ENCODE data around the gene TMEM38A.
A peak's percentile ranks its signal among the peaks of the same experiment; 100 is the strongest.
"Not testable (repeated sequence)": the region's sequence is repeated elsewhere in the genome, so short reads cannot be mapped to it uniquely, and the experiment has no call there.

TMEM38A gene

GRCh38 chr19:16678498-16678897, 17.6 kb downstream of the TMEM38A start:
- DNase-seq: no peak

- DNase-seq: no peak
Measured at GRCh38 chr19:16679811-16680210, 18.9 kb downstream of the TMEM38A start.

GRCh38 chr19:16682539-16682938, 21.6 kb downstream of the TMEM38A start:
- DNase-seq: no peak

GRCh38 chr19:16684216-16684615, 23.3 kb downstream of the TMEM38A start:
- DNase-seq: no peak

GRCh38 chr19:16688084-16688483, 27.1 kb downstream of the TMEM38A start:
- DNase-seq: no peak

- DNase-seq: no peak
Measured at GRCh38 chr19:16698914-16699313, 38.0 kb downstream of the TMEM38A start.

GRCh38 chr19:16702123-16702522, 41.2 kb downstream of the TMEM38A start:
- DNase-seq: no peak

- no peak for DNase-seq
Measured at GRCh38 chr19:16703677-16704076, 42.7 kb downstream of the TMEM38A start.

- DNase-seq: not testable (repeated sequence)
Measured at GRCh38 chr19:16710870-16711269, 49.9 kb downstream of the TMEM38A start.

GRCh38 chr19:16712295-16712694, 51.4 kb downstream of the TMEM38A start:
- not testable (repeated sequence) for DNase-seq

GRCh38 chr19:16714702-16715287, 53.9 kb downstream of the TMEM38A start:
- peak; percentile 28 for DNase-seq

- DNase-seq: no peak
Measured at GRCh38 chr19:16715611-16716010, 54.7 kb downstream of the TMEM38A start.

- DNase-seq: no peak
Measured at GRCh38 chr19:16721051-16721450, 60.1 kb downstream of the TMEM38A start.

- no peak for DNase-seq
Measured at GRCh38 chr19:16722591-16722990, 61.7 kb downstream of the TMEM38A start.

GRCh38 chr19:16726916-16727315, 66.0 kb downstream of the TMEM38A start:
- DNase-seq: no peak

GRCh38 chr19:16735650-16736266, 74.8 kb downstream of the TMEM38A start:
- DNase-seq: not testable (repeated sequence)

GRCh38 chr19:16736709-16737108, 75.8 kb downstream of the TMEM38A start:
- no peak for DNase-seq

- DNase-seq: no peak
Measured at GRCh38 chr19:16737911-16738310, 77.0 kb downstream of the TMEM38A start.

- DNase-seq: no peak
Measured at GRCh38 chr19:16739546-16739945, 78.6 kb downstream of the TMEM38A start.

All from activated naive CD4-positive, alpha-beta T cell treated with anti-CD3 and anti-CD28 coated beads, Interleukin-2, amount 50 U/mL, for 16 hours (primary cell).